ENCODE measurements around the gene CORO7.
"Not testable (repeated sequence)": the region's sequence is repeated elsewhere in the genome, so short reads cannot be mapped to it uniquely, and the experiment has no call there.

GRCh38 chr16:4344300-4344982, 72.0 kb downstream of the CORO7 start:
- not testable (repeated sequence) for TF ChIP-seq CTCF (IDR thresholded peaks at IDR 0.05 in 4 of 5, conservative IDR thresholded peaks at IDR 0.05 in 1 of 5); POLR2A (IDR thresholded peaks at IDR 0.05)
